NK-92 (cell line): ENCODE measurements around the gene DNPEP.

ENCODE experiments used
- DNase-seq: peaks from one replicate; lab custom pipeline; 2025; ENCODE audit not compliant: unreplicated experiment; lab: John Stamatoyannopoulos, UW

Gene DNPEP

GRCh38 chr2:219387306-219388120 is at the start of gene DNPEP:
Gene DNPEP, minus strand, starts transcription at chr2:219387912. Its CDS starts 118 bp downstream, at chr2:219387794.
- no peak for DNase-seq

GRCh38 chr2:219437141-219437540 is 49.4 kb upstream of the DNPEP start:
- no peak for DNase-seq

GRCh38 chr2:219436491-219436890 is 48.8 kb upstream of the DNPEP start:
- no peak for DNase-seq

- no peak for DNase-seq
Measured at GRCh38 chr2:219435701-219436100, 48.0 kb upstream of the DNPEP start.

GRCh38 chr2:219434718-219435525 is 47.2 kb upstream of the DNPEP start, which contains the start of gene SPEG:
Gene SPEG, plus strand, starts transcription at chr2:219434843. Its CDS starts 135 bp downstream, at chr2:219434978.
- no peak for DNase-seq

GRCh38 chr2:219434468-219434717 is 46.7 kb upstream of the DNPEP start:
- no peak for DNase-seq

- no peak for DNase-seq
Measured at GRCh38 chr2:219433666-219434467, 46.2 kb upstream of the DNPEP start.

GRCh38 chr2:219430633-219431615 is 43.2 kb upstream of the DNPEP start:
- DNase-seq, result no peak

- DNase-seq, result no peak
Measured at GRCh38 chr2:219429958-219430606, 42.4 kb upstream of the DNPEP start.

GRCh38 chr2:219428469-219428868 is 40.8 kb upstream of the DNPEP start:
- no peak for DNase-seq

- no peak for DNase-seq
Measured at GRCh38 chr2:219426534-219427136, 38.9 kb upstream of the DNPEP start.

- DNase-seq, result no peak
Measured at GRCh38 chr2:219426068-219426443, 38.3 kb upstream of the DNPEP start.

- no peak for DNase-seq
Measured at GRCh38 chr2:219425238-219426067, 37.7 kb upstream of the DNPEP start.

- DNase-seq, result no peak
Measured at GRCh38 chr2:219423652-219424377, 36.1 kb upstream of the DNPEP start.

GRCh38 chr2:219422952-219423534 is 35.3 kb upstream of the DNPEP start:
- DNase-seq, result no peak

- no peak for DNase-seq
Measured at GRCh38 chr2:219421323-219421722, 33.6 kb upstream of the DNPEP start.

GRCh38 chr2:219420687-219421086 is 33.0 kb upstream of the DNPEP start:
- DNase-seq, result no peak
